GM13977 (cell line): ENCODE measurements around the gene NLN.

ENCODE experiments used
- DNase-seq: peaks from one replicate; pipeline ENCODE4 v3.0.0; 2012; ENCODE audit warnings: low spot score
- CTCF ChIP-seq: IDR thresholded peaks from 2 replicates; pipeline ENCODE4 v1.5.1; 2012; ENCODE audit warnings: mild to moderate bottlenecking, control low read depth; ENCODE audit not compliant: insufficient read depth; ENCODE audit errors: extremely low read depth, missing control alignments
- in situ Hi-C: fragments of 300-500 bp; cut with MboI; formaldehyde crosslinking; loops from one replicate; pipeline ENCODE4 v1.12.0; 2022; ENCODE audit warnings: low sequenced_read_pairs, low pct_unique_long_range_greater_than_20kb, mixed read lengths, inconsistent platforms; ENCODE audit not compliant: unreplicated experiment

The NLN gene

DNA sequence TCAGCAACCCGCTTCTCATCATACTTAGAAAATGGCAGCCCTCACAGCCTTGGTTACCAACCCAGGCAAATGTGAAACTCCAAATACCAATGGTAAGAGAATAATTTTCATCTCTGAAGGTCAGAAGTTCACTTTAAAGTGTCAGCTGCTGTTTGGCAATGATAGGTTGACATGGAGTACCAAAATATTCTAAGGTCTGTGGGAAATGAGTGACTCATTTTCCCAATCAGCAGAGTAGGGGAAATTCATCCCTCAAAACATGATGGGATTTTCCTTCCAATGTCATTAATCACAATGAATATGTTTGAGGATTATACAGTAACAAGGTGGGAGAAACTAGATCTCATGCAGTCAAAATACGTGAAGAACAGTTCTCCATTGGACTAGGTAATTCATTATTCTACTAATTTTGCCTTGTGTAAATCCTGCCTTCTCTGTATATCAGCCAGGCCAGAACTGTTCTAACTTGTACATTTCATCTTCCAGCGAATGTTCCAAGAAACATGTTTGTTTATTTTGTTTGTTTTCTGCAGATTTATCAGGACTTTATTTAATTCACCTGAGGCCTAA lies 151.3 kb downstream of the NLN start:
- no peak for DNase-seq

GRCh38 chr5:65874241-65874640 lies 152.2 kb downstream of the NLN start:
- in situ Hi-C loops: no loop called here
- no peak for DNase-seq
- TF ChIP-seq CTCF: no peak

More for the DNA sequence above, 151.3 kb downstream of the NLN start:
- TF ChIP-seq CTCF: no peak
- in situ Hi-C loops: no loop called here

DNA sequence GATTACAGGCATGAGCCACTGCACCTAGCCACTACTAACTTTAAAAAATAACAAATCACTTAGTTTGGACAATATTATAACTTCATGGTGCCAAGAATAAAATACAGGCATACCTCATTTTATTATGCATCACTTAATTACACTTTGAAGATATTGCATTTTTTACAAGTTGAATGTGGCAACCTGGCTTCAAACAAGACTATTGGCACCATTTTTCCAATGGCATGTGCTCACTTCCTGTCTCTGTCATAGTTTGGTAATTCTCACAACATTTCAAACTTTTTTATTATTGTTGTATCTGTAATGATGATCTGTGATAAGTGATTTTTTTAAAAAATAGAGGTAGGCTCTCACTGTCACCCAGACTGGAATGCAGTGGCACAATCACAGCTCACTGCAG lies 154.5 kb downstream of the NLN start:
- DNase-seq: no peak
- in situ Hi-C loops: no loop called here
- no peak for TF ChIP-seq CTCF

GRCh38 chr5:65876970-65877369 lies 155.0 kb downstream of the NLN start:
- no peak for TF ChIP-seq CTCF
- in situ Hi-C loops: no loop called here
- DNase-seq: no peak
